ENCODE measurements around the gene TRAIP.

TRAIP gene

GRCh38 chr3:49787536-49787935 is 68.8 kb downstream of the TRAIP start:
- peaks cover 41% of the 10 kb centered on the region for H3K4me1 ChIP-seq (ENCODE audit: insufficient read depth, low read length, poor library complexity, severe bottlenecking)
- H3K9ac ChIP-seq (ENCODE audit: low read depth, low read length, poor library complexity, severe bottlenecking): peak overlapping the region; percentile 86
- no peaks in the 10 kb centered on the region for H3K9me3 ChIP-seq (ENCODE audit: insufficient read depth, low read depth, low read length)
- H3K27me3 ChIP-seq (ENCODE audit: insufficient read depth, low read length, poor library complexity, severe bottlenecking): no peaks in the 10 kb centered on the region
- TF ChIP-seq CTCF (conservative IDR thresholded peaks at IDR 0.05; ENCODE audit: low read length): no peak
- no peak for TF ChIP-seq EZH2phosphoT487 (IDR thresholded peaks at IDR 0.05; ENCODE audit: borderline replicate concordance)
- H3F3A ChIP-seq (ENCODE audit: low read depth): no peaks in the 10 kb centered on the region
- peak overlapping the region; percentile 97 for H3K4me2 ChIP-seq (ENCODE audit: low read depth, low read length, poor library complexity, severe bottlenecking)
- no peaks in the 10 kb centered on the region for H3K9me2 ChIP-seq (replicated peaks; ENCODE audit: low read depth, low read length)
- H3K4me3 ChIP-seq (ENCODE audit: low read length, poor library complexity, severe bottlenecking): peak overlapping the region; percentile 88
- no peaks in the 10 kb centered on the region for H4K20me1 ChIP-seq (ENCODE audit: insufficient read depth, low read length, poor library complexity, severe bottlenecking)
- H2AFZ ChIP-seq (ENCODE audit: low read length): no peak overlapping the region
- H3K36me3 ChIP-seq (ENCODE audit: insufficient read depth, low read length): no peaks in the 10 kb centered on the region
- peaks cover 45% of the 10 kb centered on the region for H3K79me2 ChIP-seq (ENCODE audit: insufficient read depth, low read length)

GRCh38 chr3:49787182-49787464 is 69.2 kb downstream of the TRAIP start:
- Histone ChIP-seq H3K4me2 (ENCODE audit: low read depth, low read length, poor library complexity, severe bottlenecking) (peak overlapping the region; percentile 97), H3K4me3 (ENCODE audit: low read length, poor library complexity, severe bottlenecking) (peak overlapping the region; percentile 88), H3K9me3 (ENCODE audit: insufficient read depth, low read depth, low read length) (no peaks in the 10 kb centered on the region), H3K79me2 (ENCODE audit: insufficient read depth, low read length) (peaks cover 49% of the 10 kb centered on the region), H3K27me3 (ENCODE audit: insufficient read depth, low read length, poor library complexity, severe bottlenecking) (no peaks in the 10 kb centered on the region), H3K36me3 (ENCODE audit: insufficient read depth, low read length) (no peaks in the 10 kb centered on the region), H3F3A (ENCODE audit: low read depth) (no peaks in the 10 kb centered on the region), H3K4me1 (ENCODE audit: insufficient read depth, low read length, poor library complexity, severe bottlenecking) (peaks cover 41% of the 10 kb centered on the region), H2AFZ (ENCODE audit: low read length) (peak overlapping the region; percentile 87; the same call in 1 of the 2 replicates), H4K20me1 (ENCODE audit: insufficient read depth, low read length, poor library complexity, severe bottlenecking) (no peaks in the 10 kb centered on the region), H3K9ac (ENCODE audit: low read depth, low read length, poor library complexity, severe bottlenecking) (peak overlapping the region; percentile 86), H3K9me2 (replicated peaks; ENCODE audit: low read depth, low read length) (no peaks in the 10 kb centered on the region)
- TF ChIP-seq EZH2phosphoT487 (IDR thresholded peaks at IDR 0.05; ENCODE audit: borderline replicate concordance): no peak
- TF ChIP-seq CTCF (conservative IDR thresholded peaks at IDR 0.05; ENCODE audit: low read length): no peak

- H3K36me3 ChIP-seq (ENCODE audit: insufficient read depth, low read length): no peaks in the 10 kb centered on the region
- no peaks in the 10 kb centered on the region for H4K20me1 ChIP-seq (ENCODE audit: insufficient read depth, low read length, poor library complexity, severe bottlenecking)
- peak within 1 kb of the TSS; percentile 97 for H3K4me2 ChIP-seq (ENCODE audit: low read depth, low read length, poor library complexity, severe bottlenecking)
- H3K9me2 ChIP-seq (replicated peaks; ENCODE audit: low read depth, low read length): no peaks in the 10 kb centered on the region
- H3K4me1 ChIP-seq (ENCODE audit: insufficient read depth, low read length, poor library complexity, severe bottlenecking): peaks cover 43% of the 10 kb centered on the region
- TF ChIP-seq EZH2phosphoT487 (IDR thresholded peaks at IDR 0.05; ENCODE audit: borderline replicate concordance) (no peak), CTCF (conservative IDR thresholded peaks at IDR 0.05; ENCODE audit: low read length) (no peak)
- no peaks in the 10 kb centered on the region for H3F3A ChIP-seq (ENCODE audit: low read depth)
- H2AFZ ChIP-seq (ENCODE audit: low read length): peak within 1 kb of the TSS; percentile 87
- H3K9ac ChIP-seq (ENCODE audit: low read depth, low read length, poor library complexity, severe bottlenecking): peak within 1 kb of the TSS; percentile 86
- H3K4me3 ChIP-seq (ENCODE audit: low read length, poor library complexity, severe bottlenecking): peak within 1 kb of the TSS; percentile 88
- no peaks in the 10 kb centered on the region for H3K27me3 ChIP-seq (ENCODE audit: insufficient read depth, low read length, poor library complexity, severe bottlenecking)
- peaks cover 50% of the 10 kb centered on the region for H3K79me2 ChIP-seq (ENCODE audit: insufficient read depth, low read length)
- no peaks in the 10 kb centered on the region for H3K9me3 ChIP-seq (ENCODE audit: insufficient read depth, low read depth, low read length)
These were observed 69.8 kb downstream of the TRAIP start, which contains the start of gene IP6K1 for GRCh38 chr3:49786357-49787181. IP6K1 (minus strand) TSS chr3:49786542; CDS start chr3:49748040, 38,502 bp downstream.
